HCT116 (cell line): ENCODE data around the gene GTSF1L. TPM values are rescaled to one million over a fixed set of nuclear protein-coding genes. Genes with fewer than 3 reads are reported as not detected.

ENCODE experiments used
- ATAC-seq: fragments of 200-7000 bp; cut with Tn5 transposase; 2 replicates; pipeline ENCODE4 v1.9.1; 2020; ENCODE audit warnings: mild to moderate bottlenecking, moderate library complexity
- BruUV-seq: library from RNA; stranded (reverse); fragments of 400-500 nt; replicated peaks from 2 replicates; lab custom pipeline; 2021; lab: Mats Ljungman, UMichigan
- CTCF ChIA-PET: fragments of 300-600 bp; sonication (Branson Sonifier 250); formaldehyde crosslinking; loops from one replicate; lab custom pipeline; 2021; ENCODE audit warnings: antibody characterized with exemption; lab: Charles Lee
- POLR2A ChIA-PET: fragments of 300-600, 350-600 bp; sonication (Branson Sonifier 250); formaldehyde crosslinking; loops from one replicate; lab custom pipeline; 2021; ENCODE audit warnings: antibody characterized with exemption; lab: Charles Lee
- RAD21 ChIA-PET, 2 experiments: fragments of 300-600 bp; sonication (Branson Sonifier 250); formaldehyde crosslinking; loops; one replicate each; lab custom pipeline; 2023; ENCODE audit warnings: low total read pairs in 2 of 2; ENCODE audit not compliant: uncharacterized antibody in 2 of 2, unreplicated experiment in 2 of 2, low non-redundant PET in 1 of 2; lab: Charles Lee
- DNase-seq: peaks from one replicate; pipeline ENCODE4 v3.0.0-alpha.2; 2010; ENCODE audit warnings: low read depth, low spot score
- H2AFZ ChIP-seq: fragments of 200-600 bp; shearing (Covaris generic), sonication (generic); 2 replicates; pipeline ENCODE4 v1.6.1; 2017; ENCODE audit warnings: low read depth, mixed run types, mixed read lengths, antibody characterized with exemption, low read length; ENCODE audit not compliant: poor library complexity, severe bottlenecking
- H3K27ac ChIP-seq: 2 replicates; pipeline ENCODE4 v1.5.1; 2012; ENCODE audit warnings: low read depth, low read length
- H3K27me3 ChIP-seq: fragments of 200-600 bp; sonication (generic); 2 replicates; pipeline ENCODE4 v1.6.1; 2016; ENCODE audit warnings: mixed run types, low read length, mixed read lengths; ENCODE audit not compliant: insufficient read depth
- H3K36me3 ChIP-seq, 2 experiments: fragments of 200-500 bp in 1 of 2; fragments of 200-600 bp in 1 of 2; sonication (Bioruptor generic) in 1 of 2; sonication (generic) in 1 of 2; 2 replicates each; pipeline versions ENCODE4 v1.5.1 to v1.6.1; 2014 to 2016; ENCODE audit warnings: low read length in 2 of 2, inconsistent platforms in 1 of 2, mixed read lengths in 1 of 2, mixed run types in 1 of 2; ENCODE audit not compliant: insufficient read depth in 2 of 2, control insufficient read depth in 1 of 2
- H3K4me1 ChIP-seq, 2 experiments: fragments of 200-600 bp in 1 of 2; sonication (generic) in 1 of 2; 2 replicates each; pipeline versions ENCODE4 v1.5.1 to v1.6.1; 2012 to 2017; ENCODE audit warnings: low read length in 2 of 2, inconsistent platforms in 1 of 2, mild to moderate bottlenecking in 1 of 2, mixed read lengths in 1 of 2, mixed run types in 1 of 2, moderate library complexity in 1 of 2; ENCODE audit not compliant: insufficient read depth in 2 of 2, control insufficient read depth in 1 of 2
- H3K4me2 ChIP-seq: fragments of 200-600 bp; sonication (generic); 2 replicates; pipeline ENCODE4 v1.6.1; 2017; ENCODE audit warnings: mixed run types, low read length, mixed read lengths
- H3K4me3 ChIP-seq, 2 experiments: fragments of 200-600 bp in 1 of 2; sonication (generic) in 1 of 2; replicated peaks in 1 of 2; 2 replicates each; pipeline ENCODE4 v1.5.1; 2011 to 2016; ENCODE audit warnings: low read length in 2 of 2, control low read depth in 1 of 2, low read depth in 1 of 2, mild to moderate bottlenecking in 1 of 2, mixed read lengths in 1 of 2, mixed run types in 1 of 2
- H3K79me2 ChIP-seq: fragments of 200-600 bp; sonication (generic); 2 replicates; pipeline ENCODE4 v1.6.1; 2017; ENCODE audit warnings: mild to moderate bottlenecking, mixed run types, low read length, moderate library complexity, mixed read lengths; ENCODE audit not compliant: insufficient read depth
- H3K9ac ChIP-seq: fragments of 200-600 bp; sonication (generic); 2 replicates; pipeline ENCODE4 v1.6.1; 2016; ENCODE audit warnings: low read length, mixed read lengths
- H3K9me2 ChIP-seq: fragments of 200-600 bp; sonication (generic), shearing (Covaris generic); 2 replicates; pipeline ENCODE4 v1.6.1; 2017; ENCODE audit warnings: mixed run types, mild to moderate bottlenecking, moderate library complexity; ENCODE audit not compliant: insufficient read depth
- H3K9me3 ChIP-seq, 2 experiments: fragments of 200-500 bp in 1 of 2; fragments of 200-600 bp in 1 of 2; sonication (Bioruptor generic) in 1 of 2; sonication (generic) in 1 of 2; 2 replicates each; pipeline ENCODE4 v1.6.1; 2014 to 2017; ENCODE audit warnings: low read length in 2 of 2, mixed read lengths in 2 of 2, inconsistent platforms in 1 of 2, low read depth in 1 of 2, mild to moderate bottlenecking in 1 of 2, mixed run types in 1 of 2, moderate library complexity in 1 of 2; ENCODE audit not compliant: control insufficient read depth in 1 of 2, insufficient read depth in 1 of 2
- H4K20me1 ChIP-seq: fragments of 200-600 bp; sonication (generic), shearing (Covaris generic); 2 replicates; pipeline ENCODE4 v1.6.1; 2017; ENCODE audit warnings: mixed run types, mild to moderate bottlenecking, moderate library complexity; ENCODE audit not compliant: insufficient read depth
- ATF3 ChIP-seq: IDR thresholded peaks from 2 replicates; pipeline ENCODE4 v1.6.1; 2012
- CEBPB ChIP-seq: IDR thresholded peaks from 2 replicates; pipeline ENCODE4 v1.6.1; 2012; ENCODE audit warnings: low read depth
- EGR1 ChIP-seq: IDR thresholded peaks from 2 replicates; pipeline ENCODE4 v1.6.1; 2012; ENCODE audit warnings: low read depth
- EZH2 ChIP-seq: fragments of 200-600 bp; sonication (generic); IDR thresholded peaks from 2 replicates; pipeline ENCODE4 v1.6.1; 2017; ENCODE audit warnings: antibody characterized with exemption, mixed run types
- FOSL1 ChIP-seq: IDR thresholded peaks from 2 replicates; pipeline ENCODE4 v1.6.1; 2012; ENCODE audit warnings: low read depth
- JUND ChIP-seq: IDR thresholded peaks from 2 replicates; pipeline ENCODE4 v1.6.1; 2012
- POLR2AphosphoS5 ChIP-seq: IDR thresholded peaks from 2 replicates; pipeline ENCODE4 v1.6.1; 2011; ENCODE audit warnings: mild to moderate bottlenecking, low read depth, low read length, moderate library complexity
- RAD21 ChIP-seq: IDR thresholded peaks from 2 replicates; pipeline ENCODE4 v1.6.1; 2012; ENCODE audit warnings: low read depth, mild to moderate bottlenecking
- SIN3A ChIP-seq: IDR thresholded peaks from 2 replicates; pipeline ENCODE4 v1.6.1; 2012; ENCODE audit warnings: low read depth
- SP1 ChIP-seq: IDR thresholded peaks from 2 replicates; pipeline ENCODE4 v1.6.1; 2012; ENCODE audit warnings: low read depth
- SRF ChIP-seq: IDR thresholded peaks from 2 replicates; pipeline ENCODE4 v1.6.1; 2012; ENCODE audit warnings: low read depth
- YY1 ChIP-seq: IDR thresholded peaks from 2 replicates; pipeline ENCODE4 v1.6.1; 2011; ENCODE audit warnings: low read length, low read depth, moderate library complexity, mild to moderate bottlenecking; ENCODE audit not compliant: insufficient replicate concordance; ENCODE audit errors: extremely low read depth
- ZBTB33 ChIP-seq: IDR thresholded peaks from 2 replicates; pipeline ENCODE4 v1.6.1; 2011; ENCODE audit warnings: mild to moderate bottlenecking, low read length, moderate library complexity; ENCODE audit not compliant: insufficient replicate concordance; ENCODE audit errors: extremely low read depth
- intact Hi-C: fragments of 100-400 bp; cut with micrococcal nuclease; formaldehyde crosslinking; loops from 2 replicates; pipeline ENCODE4 v1.10.0; 2022
- total RNA-seq: library from RNA; stranded (reverse); gene quantifications from one replicate; pipeline ENCODE4 v1.2.1, GENCODE V29; 2021; ENCODE audit not compliant: unreplicated experiment
- TF ChIP-seq, protein P1 (sequence below), 3 experiments: fragments of 200-600 bp in 1 of 3; sonication (generic) in 1 of 3; IDR thresholded peaks in 2 of 3; conservative IDR thresholded peaks in 1 of 3; 2 replicates each; pipeline ENCODE4 v1.5.1; 2012 to 2017; ENCODE audit warnings: low read depth in 2 of 3, low read length in 2 of 3, antibody characterized with exemption in 1 of 3, borderline replicate concordance in 1 of 3, control low read depth in 1 of 3, mild to moderate bottlenecking in 1 of 3, mixed read lengths in 1 of 3, mixed run types in 1 of 3, moderate library complexity in 1 of 3; ENCODE audit not compliant: insufficient read depth in 1 of 3
- TF ChIP-seq, protein P2 (sequence below): IDR thresholded peaks from 2 replicates; pipeline ENCODE4 v1.6.1; 2012

GTSF1L gene
- total RNA-seq, 1 experiment from 2014 or later, result not detected

DNA sequence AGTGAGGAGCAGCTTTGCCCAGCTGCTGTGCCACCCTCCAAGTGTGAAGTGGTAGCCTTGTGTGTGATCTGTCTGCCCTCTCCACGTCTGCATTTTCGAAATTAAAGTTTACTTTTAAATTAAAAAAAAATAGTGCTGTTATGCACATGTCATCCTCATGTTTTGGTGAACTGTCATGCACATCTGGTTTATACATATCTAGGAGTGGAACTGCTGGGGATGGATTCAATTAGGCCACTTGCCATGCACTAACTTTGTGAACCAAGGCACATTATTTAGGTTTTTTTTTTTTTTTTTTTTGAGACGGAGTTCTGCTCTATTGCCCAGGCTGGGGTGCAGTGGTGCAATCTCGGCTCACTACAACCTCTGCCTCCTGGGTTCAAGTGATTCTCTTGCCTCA is 3.6 kb downstream of the GTSF1L start:
- Histone ChIP-seq H3K4me2 (no peak overlapping the region), H3K27ac (no peak overlapping the region), H3K9ac (no peak overlapping the region), H3K9me3 (no peaks in the 10 kb centered on the region), H3K4me1 (no peaks in the 10 kb centered on the region), H3K79me2 (no peaks in the 10 kb centered on the region), H3K4me3 (no peak overlapping the region), H2AFZ (no peak overlapping the region), H3K27me3 (no peaks in the 10 kb centered on the region), H4K20me1 (no peaks in the 10 kb centered on the region), H3K36me3 (no peaks in the 10 kb centered on the region), H3K9me2 (no peaks in the 10 kb centered on the region)
- DNase-seq (no peak), ATAC-seq (no peak)
- TF ChIP-seq SRF, result no peak
- intact Hi-C loops, result no loop called here
- ChIA-PET RAD21 (no interaction called here), POLR2A (no interaction called here), CTCF (no interaction called here)
- no TSS peak for BruUV-seq

GRCh38 chr20:43722153-43722505 is 4.7 kb downstream of the GTSF1L start:
- TF ChIP-seq SP1 (no peak), ZBTB33 (no peak), SRF (no peak), RAD21 (no peak), YY1 (no peak), JUND (no peak), CEBPB (no peak), EGR1 (no peak), FOSL1 (no peak), SIN3A (no peak), EZH2 (no peak), POLR2AphosphoS5 (no peak), ATF3 (no peak)
- TF ChIP-seq, protein P1, sequence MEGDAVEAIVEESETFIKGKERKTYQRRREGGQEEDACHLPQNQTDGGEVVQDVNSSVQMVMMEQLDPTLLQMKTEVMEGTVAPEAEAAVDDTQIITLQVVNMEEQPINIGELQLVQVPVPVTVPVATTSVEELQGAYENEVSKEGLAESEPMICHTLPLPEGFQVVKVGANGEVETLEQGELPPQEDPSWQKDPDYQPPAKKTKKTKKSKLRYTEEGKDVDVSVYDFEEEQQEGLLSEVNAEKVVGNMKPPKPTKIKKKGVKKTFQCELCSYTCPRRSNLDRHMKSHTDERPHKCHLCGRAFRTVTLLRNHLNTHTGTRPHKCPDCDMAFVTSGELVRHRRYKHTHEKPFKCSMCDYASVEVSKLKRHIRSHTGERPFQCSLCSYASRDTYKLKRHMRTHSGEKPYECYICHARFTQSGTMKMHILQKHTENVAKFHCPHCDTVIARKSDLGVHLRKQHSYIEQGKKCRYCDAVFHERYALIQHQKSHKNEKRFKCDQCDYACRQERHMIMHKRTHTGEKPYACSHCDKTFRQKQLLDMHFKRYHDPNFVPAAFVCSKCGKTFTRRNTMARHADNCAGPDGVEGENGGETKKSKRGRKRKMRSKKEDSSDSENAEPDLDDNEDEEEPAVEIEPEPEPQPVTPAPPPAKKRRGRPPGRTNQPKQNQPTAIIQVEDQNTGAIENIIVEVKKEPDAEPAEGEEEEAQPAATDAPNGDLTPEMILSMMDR (IDR thresholded peaks at IDR 0.05 in 2 of 3, conservative IDR thresholded peaks at IDR 0.05 in 1 of 3; ENCODE audit: borderline replicate concordance in 1 of 3, insufficient read depth in 1 of 3, low read depth in 2 of 3, low read length in 2 of 3), result no peak
- TF ChIP-seq, protein P2, sequence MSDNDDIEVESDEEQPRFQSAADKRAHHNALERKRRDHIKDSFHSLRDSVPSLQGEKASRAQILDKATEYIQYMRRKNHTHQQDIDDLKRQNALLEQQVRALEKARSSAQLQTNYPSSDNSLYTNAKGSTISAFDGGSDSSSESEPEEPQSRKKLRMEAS, result no peak
- no peak overlapping the region for H3K4me2 ChIP-seq
- H3K9me3 ChIP-seq, result no peaks in the 10 kb centered on the region
- ChIA-PET POLR2A (no interaction called here), RAD21 (no interaction called here), CTCF (no interaction called here)
- no peaks in the 10 kb centered on the region for H3K4me1 ChIP-seq
- 0 out of 4 replicates have a peak, but pooled peaks cover 0 to 2% of the 10 kb centered on the region in 2 experiments for H3K36me3 ChIP-seq
- H3K27ac ChIP-seq, result no peak overlapping the region
- H2AFZ ChIP-seq, result no peak overlapping the region
- ATAC-seq (no peak), DNase-seq (no peak)
- H3K27me3 ChIP-seq, result no peaks in the 10 kb centered on the region
- H4K20me1 ChIP-seq, result no peaks in the 10 kb centered on the region
- BruUV-seq, result no TSS peak
- H3K79me2 ChIP-seq, result no peaks in the 10 kb centered on the region
- no peak overlapping the region for H3K9ac ChIP-seq
- no peaks in the 10 kb centered on the region for H3K9me2 ChIP-seq
- no peak overlapping the region for H3K4me3 ChIP-seq
- intact Hi-C loops, result no loop called here
